Measurements from ENCODE around the gene SEPSECS. TPM values are rescaled to one million over a fixed set of nuclear protein-coding genes. Genes with fewer than 3 reads are reported as not detected.

The SEPSECS gene
- total and polyA plus RNA-seq, 2 of the 13 experiments (the other 11 are each of a cell fraction or from before 2014, with no cell fraction given), result 9.4 to 14.3 TPM

- CTCF ChIA-PET (ENCODE audit: low intra/inter-chr PET ratio, low total read pairs), result no interaction called here
These were observed 28.9 kb downstream of the SEPSECS start for GRCh38 chr4:25131381-25131780.

More at GRCh38 chr4:25131381-25131780, 28.9 kb downstream of the SEPSECS start:
- no TSS peak for BruUV-seq (replicated peaks)
- no peak for FAIRE-seq
- Histone ChIP-seq H3K36me3 (replicated peaks in 1 of 2; ENCODE audit: control insufficient read depth in 1 of 2, insufficient read depth in 2 of 2, low read length in 2 of 2) (no peaks in the 10 kb centered on the region; a peak in 1 of 5 replicates), H3K4me3 (replicated peaks in 1 of 3; ENCODE audit: insufficient read depth in 1 of 3, low read depth in 2 of 3, low read length in 3 of 3) (no peak overlapping the region), H3K27ac (ENCODE audit: extremely low read length, insufficient read depth, low read length) (no peak overlapping the region), H3K27me3 (ENCODE audit: control insufficient read depth in 1 of 2, insufficient read depth in 2 of 2, low read length in 2 of 2) (no peaks in the 10 kb centered on the region), H3K4me1 (ENCODE audit: insufficient read depth, low read length) (peaks cover 29% of the 10 kb centered on the region), H3K9ac (ENCODE audit: insufficient read depth, low read depth, low read length) (no peak overlapping the region), H2AFZ (ENCODE audit: low read length) (no peak overlapping the region), H3K79me2 (ENCODE audit: insufficient read depth, low read length) (no peaks in the 10 kb centered on the region), H4K20me1 (ENCODE audit: insufficient read depth, low read length) (no peaks in the 10 kb centered on the region), H3K4me2 (ENCODE audit: low read depth, low read length) (no peak overlapping the region), H3K9me3 (ENCODE audit: low read length) (no peaks in the 10 kb centered on the region)
- no peak for TF ChIP-seq NFKB2 (CRISPR knock-in tag; IDR thresholded peaks at IDR 0.05; ENCODE audit: borderline replicate concordance)
- no peak for TF ChIP-seq ZNF580 (CRISPR knock-in tag; IDR thresholded peaks at IDR 0.05; ENCODE audit: borderline replicate concordance, low read depth)
- no peak for TF ChIP-seq SNAPC2 (CRISPR knock-in tag; IDR thresholded peaks at IDR 0.05)
- no peak for TF ChIP-seq E2F2 (CRISPR knock-in tag; IDR thresholded peaks at IDR 0.05; ENCODE audit: borderline replicate concordance)
- no peak for TF ChIP-seq GZF1 (CRISPR knock-in tag; IDR thresholded peaks at IDR 0.05)
- no peak for TF ChIP-seq FOXC1 (CRISPR knock-in tag; IDR thresholded peaks at IDR 0.05; ENCODE audit: borderline replicate concordance)
- no peak for TF ChIP-seq HINFP (CRISPR knock-in tag; IDR thresholded peaks at IDR 0.05; ENCODE audit: low read depth)
- TF ChIP-seq LBX2 (CRISPR knock-in tag; IDR thresholded peaks at IDR 0.05; ENCODE audit: borderline replicate concordance), result no peak
- TF ChIP-seq TAF1 (CRISPR knock-in tag; IDR thresholded peaks at IDR 0.05), result no peak
- TF ChIP-seq SIN3B (IDR thresholded peaks at IDR 0.05; ENCODE audit: low read length), result no peak
- TF ChIP-seq NR3C1 (CRISPR knock-in tag; IDR thresholded peaks at IDR 0.05), result no peak
- TF ChIP-seq ZNF431 (CRISPR knock-in tag; IDR thresholded peaks at IDR 0.05; ENCODE audit: borderline replicate concordance, low read depth), result no peak
- TF ChIP-seq KDM5B (CRISPR knock-in tag; IDR thresholded peaks at IDR 0.05; ENCODE audit: borderline replicate concordance), result no peak
- WGBS (ENCODE audit: low lambda C conversion rate), result 86% methylated on average over 2 of the region's 2 CpGs
- no peak for ATAC-seq
- intact Hi-C loops (cut with micrococcal nuclease; ENCODE audit: unreplicated experiment), result no loop called here
- in situ Hi-C loops (cut with HindIII; ENCODE audit: extremely low pct_ligation_motif_present, low pct_unique_long_range_greater_than_20kb), result no loop called here
- POLR2A ChIA-PET, result no interaction called here
- no peak for DNase-seq (ENCODE audit: low spot score)
